Renal pelvis (tissue), 4 donors: ENCODE results near the gene ZBTB7C. TPM values are rescaled to one million over a fixed set of nuclear protein-coding genes. Genes with fewer than 3 reads are reported as not detected.

ENCODE experiments used
- DNase-seq: peaks from one replicate; pipeline ENCODE4 v3.0.0-alpha.2; 2013
- polyA plus RNA-seq, 3 donors: library from polyadenylated mRNA; unstranded; fragments of 120-200 nt; gene quantifications; one replicate each; pipeline ENCODE4 v1.2.1, GENCODE V29; 2013; ENCODE audit not compliant: insufficient read length in 3 of 3

ZBTB7C gene
- polyA plus RNA-seq, 3 donors, result 14.0 to 16.8 (median 16.7) TPM

- DNase-seq, result no peak
Observed at GRCh38 chr18:48326901-48327675, 82.1 kb downstream of the ZBTB7C start.

- DNase-seq, result no peak
Observed at GRCh38 chr18:48325115-48325665, 84.0 kb downstream of the ZBTB7C start.

DNA sequence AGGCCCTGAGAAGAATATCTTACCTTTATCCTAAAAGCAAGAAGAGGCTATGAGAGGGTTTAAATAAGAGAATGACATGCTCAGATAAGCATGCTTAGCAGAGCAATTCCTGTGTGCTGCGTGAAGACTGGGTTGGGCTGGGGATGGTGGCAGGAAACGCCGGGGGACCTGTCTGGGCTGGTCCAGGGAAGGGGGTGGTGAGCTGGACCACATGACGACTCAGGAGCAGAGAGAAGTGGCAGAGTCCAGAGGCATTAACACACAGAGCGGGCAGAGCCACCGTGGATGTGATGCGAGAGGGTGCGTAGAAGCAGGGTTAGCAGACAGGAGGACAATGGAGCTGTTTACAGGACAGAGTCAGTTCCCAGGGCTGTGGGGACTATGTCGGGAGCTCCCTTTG is 84.5 kb downstream of the ZBTB7C start:
- no peak for DNase-seq

- no peak for DNase-seq
Observed at GRCh38 chr18:48323151-48323550, 86.0 kb downstream of the ZBTB7C start.

GRCh38 chr18:48321536-48321935 is 87.6 kb downstream of the ZBTB7C start:
- DNase-seq, result no peak

DNA sequence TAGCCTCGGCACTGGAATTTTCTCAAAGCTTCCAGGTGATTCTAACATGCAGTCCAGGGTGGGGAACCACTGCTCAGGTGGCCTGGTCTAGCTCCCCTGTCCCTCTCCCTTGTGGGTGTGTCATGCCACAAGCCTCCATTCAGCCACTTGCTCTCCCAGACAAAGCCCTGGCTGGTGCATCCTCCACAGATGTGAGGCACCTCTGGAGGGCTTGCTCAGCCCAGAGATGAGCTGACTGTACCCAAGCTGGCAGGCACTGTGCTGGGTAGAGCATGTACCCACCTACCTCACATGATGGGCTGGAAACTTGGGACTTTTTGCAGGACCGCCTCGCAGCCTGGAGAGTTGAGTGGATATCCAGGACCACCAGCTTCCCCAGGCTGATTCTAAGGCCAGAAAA is 88.1 kb downstream of the ZBTB7C start:
- DNase-seq, result no peak

DNA sequence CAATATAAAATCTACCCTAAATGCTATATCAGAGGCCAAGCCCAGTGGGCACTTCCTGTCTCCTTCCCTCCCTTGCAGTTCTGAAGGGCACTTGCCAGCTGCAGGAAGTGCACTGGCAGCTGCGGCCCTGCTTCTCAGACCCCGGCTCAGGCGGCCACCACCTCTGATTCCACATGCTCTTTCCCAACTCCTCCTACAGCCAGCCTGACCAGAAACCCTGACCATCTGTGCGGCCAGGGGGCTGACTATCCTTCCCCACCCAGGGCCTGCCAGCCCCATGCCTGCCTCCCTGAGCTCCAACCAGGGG is 88.6 kb downstream of the ZBTB7C start:
- no peak for DNase-seq

GRCh38 chr18:48319801-48320638 is 89.2 kb downstream of the ZBTB7C start:
- DNase-seq, result no peak

DNA sequence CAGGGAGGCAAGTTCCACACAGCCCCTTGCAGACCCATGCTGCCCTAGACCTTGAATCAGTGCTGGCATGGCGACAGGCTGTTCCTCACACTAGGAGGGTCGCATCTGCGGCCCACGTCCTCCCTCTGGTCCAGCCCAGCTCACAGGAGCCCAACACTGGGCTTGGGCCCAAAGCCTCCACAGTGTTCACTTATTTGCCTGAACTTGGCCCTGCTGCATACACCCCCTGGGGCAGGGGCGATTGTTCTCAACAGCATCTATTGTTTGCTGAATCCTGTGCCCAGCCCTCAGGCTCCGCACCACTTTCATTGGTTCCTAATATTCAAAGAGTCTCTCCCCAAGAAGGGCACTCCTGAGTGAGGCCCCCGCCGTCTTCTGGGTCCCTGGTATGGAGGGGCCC is 90.7 kb downstream of the ZBTB7C start:
- no peak for DNase-seq

DNA sequence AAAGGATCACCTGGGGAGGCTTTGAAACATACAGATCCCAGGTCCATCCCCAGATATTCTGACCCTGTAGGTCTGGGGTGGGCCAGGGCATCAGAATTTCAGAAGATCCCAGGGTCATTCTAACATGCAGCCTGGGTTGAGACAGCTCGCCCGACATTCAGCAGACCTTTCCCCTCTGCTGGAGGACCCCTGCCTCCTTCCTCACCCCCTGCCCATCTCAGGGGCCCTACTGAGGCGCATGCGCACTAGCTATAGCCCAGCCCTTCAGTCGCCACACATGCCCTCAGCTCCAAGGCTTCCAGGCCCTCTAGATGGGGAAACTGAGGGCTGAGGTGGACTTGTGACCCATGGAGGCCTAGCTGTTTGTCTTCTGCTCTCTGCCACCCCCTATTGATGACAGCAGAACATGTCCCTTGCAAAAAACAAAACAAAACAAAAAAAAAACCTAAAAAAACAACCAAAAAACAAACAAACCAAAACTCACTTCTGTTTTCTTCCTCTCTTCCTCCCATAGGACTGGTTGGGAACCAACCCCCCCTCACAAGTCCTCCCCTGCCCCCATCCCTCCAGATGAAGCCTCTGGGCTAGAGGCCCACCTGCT is 91.3 kb downstream of the ZBTB7C start:
- no peak for DNase-seq

DNA sequence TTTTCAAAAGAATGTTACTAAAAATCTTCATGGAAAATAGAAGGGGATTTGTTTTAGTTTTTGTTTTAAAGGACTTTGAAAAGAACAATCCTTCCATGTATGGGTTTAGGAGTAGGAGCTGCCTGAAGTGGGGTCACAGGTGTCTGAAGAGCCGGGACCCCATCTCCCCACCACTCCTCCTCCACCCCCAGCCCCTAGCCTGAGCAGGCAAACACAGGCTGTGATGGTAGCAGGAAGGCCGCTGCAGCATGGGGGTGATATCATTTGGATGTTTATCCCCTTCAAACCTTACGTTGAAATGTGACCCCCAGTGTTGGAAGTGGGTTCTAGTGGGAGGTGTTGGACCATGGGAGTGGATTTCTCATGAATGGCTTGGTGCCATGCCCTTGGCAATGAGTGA is 93.0 kb downstream of the ZBTB7C start:
- DNase-seq, result no peak

- no peak for DNase-seq
Observed at GRCh38 chr18:48314690-48315089, 94.5 kb downstream of the ZBTB7C start.

DNA sequence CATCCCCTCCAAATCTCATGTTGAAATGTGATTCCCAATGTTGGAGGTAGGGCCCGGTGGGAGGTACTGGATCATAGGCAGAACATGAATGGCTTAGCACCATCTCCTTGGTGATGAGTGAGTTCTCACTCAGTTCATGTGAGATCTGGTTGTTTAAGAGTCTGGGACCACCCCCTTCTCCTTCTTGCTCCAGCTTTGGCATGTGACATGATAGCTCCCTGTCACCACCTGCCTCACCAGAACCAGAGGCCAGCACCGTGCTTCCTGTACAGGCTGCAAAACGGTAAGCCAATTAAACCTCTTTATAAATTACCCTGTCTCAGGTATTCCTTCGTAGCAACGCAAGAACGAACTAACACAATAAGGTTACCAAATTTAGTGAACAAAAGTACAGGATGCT is 95.4 kb downstream of the ZBTB7C start:
- DNase-seq, result no peak

GRCh38 chr18:48312066-48312465 is 97.1 kb downstream of the ZBTB7C start:
- no peak for DNase-seq

DNA sequence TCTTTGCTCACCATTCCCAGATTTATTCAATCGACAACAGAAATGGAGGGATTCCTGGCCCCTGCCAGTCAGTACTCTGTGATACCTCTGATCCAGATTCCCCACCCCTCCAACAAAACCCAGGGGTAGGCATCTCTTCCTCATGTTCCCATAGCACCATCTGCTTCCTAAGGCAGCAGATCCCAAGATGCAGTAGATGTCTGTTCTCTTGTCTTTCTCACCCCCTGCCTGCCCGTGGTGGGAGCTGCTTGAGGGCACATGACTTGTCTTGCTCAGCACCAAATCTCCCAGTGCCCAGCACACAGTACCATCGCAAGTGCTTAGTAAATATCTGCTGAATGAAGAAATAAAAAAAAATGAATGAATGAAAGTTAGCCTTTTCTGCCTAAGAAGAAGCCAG is 98.2 kb downstream of the ZBTB7C start:
- no peak for DNase-seq

DNA sequence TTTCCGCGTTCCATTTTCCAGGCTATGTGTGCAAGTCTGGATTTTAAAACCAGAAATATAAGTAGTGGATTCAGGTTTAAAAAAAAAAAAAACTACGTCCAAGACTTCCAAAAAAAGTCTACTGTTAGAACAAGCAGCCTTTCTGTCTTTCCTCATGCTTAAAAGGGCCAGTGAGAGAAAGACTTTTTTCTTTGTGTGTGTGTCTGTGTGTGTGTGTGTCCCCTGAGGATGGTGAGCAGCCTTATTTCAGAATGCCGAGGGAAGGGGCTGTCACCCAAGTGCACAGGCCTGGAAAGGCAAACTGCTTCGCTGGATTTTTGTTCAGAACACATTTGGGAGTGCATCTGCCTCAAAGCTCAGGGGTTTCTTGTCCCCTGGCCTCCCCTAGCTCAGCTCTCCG is 98.8 kb downstream of the ZBTB7C start:
- no peak for DNase-seq

DNA sequence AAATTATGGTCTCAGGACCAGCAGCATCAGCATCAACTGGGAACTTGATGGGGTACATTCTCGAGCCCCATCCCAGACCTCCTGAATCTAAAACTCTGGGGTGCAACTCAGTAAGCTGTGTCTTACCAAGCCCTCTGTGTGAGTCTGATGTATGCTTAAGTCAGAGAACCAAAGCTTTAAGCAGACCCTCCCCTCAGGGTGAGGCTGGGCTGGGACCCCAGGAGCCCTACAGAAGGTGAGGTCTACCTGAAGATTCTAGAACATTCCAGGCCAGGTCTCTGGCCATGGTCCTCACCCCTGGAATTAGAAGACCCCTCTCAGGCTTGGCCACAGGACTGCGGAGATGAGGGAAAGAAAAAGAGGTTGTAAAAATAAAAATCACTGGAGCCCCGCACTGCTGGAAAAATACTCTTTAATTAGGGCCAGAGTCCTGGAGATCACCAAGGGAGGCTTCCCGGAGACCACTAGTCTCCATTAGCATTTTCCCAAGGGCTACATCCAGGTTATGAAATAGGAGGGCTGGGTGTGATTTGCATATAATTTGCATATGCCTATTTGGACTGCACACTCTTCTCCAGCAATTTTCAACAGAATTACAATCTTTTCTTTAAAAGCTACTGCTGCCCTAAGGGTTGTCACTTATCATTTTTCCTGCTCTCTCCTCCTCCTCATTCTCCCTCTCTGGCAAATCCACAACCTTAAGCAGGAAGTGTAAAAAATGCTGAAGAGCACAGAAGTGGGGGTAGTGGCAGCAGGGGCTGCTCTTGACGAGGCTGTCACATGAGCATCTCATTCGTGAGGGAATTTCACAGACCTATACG is 100.2 kb downstream of the ZBTB7C start:
- DNase-seq, result no peak

DNA sequence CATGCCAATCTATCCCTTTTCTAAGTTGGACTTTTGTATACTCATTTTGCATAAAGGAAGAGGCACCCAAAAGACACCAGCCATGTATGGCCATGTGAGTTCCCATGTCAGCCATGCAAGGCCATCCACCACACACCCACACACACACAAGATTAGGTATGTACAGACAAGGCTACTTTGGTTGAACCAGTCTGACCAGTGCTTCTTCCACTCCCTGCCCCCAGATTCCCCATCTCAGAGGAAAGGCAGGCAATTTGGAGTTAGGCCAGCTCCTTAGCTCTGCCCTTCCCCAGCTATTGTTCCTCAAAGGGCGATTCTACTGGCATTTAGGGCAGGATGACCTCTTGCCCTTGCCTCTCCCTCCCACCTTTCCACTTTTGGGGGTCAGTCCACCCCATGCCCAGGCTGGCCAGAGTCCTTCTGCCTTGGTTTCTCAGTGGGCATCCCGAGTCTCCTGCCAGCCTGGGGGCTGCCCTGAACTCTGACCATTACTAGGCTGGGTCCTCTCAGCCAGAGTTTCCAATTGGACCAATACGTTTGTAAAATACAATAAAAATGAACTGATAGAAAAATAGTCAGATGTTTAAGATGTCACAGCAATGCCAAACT is 101.1 kb downstream of the ZBTB7C start:
- DNase-seq, result no peak

- no peak for DNase-seq
Observed at GRCh38 chr18:48306838-48307237, 102.3 kb downstream of the ZBTB7C start.

DNA sequence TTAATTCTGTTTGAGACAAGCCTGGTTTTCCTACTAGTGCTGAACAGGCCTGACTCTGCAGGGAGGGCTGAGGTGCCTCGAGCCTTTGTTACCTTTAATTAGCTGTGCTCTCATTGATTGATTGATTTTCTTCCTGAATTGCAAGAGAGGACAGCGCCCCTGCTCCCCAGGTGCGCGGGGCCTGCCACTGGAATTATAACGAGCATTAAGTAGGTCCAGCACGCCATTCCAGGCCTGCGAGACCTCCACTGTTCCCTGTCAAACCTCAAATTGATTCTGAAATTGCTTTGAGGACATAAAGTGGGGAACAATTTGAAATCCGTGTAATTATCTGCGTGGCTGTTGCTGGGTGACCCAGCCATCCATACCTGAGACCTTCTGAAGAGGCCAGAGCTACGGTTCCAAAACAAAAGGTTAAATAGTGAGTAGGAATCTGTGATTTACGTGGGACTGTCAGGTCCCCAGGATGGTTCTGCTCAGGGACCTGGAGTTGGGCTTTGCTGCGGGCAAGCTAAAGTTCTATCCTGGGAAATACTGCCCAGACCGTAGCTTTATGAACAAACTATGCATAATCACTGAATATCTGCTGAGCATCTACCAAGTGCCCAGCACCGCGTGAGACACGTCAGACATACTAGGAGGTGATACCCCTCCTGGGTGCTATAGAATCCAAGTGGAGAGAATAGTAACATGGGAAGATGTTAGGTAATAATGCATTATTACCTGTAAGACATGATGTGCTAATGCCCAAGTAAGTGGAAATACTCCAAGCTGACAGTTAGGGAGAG is 104.1 kb downstream of the ZBTB7C start:
- DNase-seq, result no peak

DNA sequence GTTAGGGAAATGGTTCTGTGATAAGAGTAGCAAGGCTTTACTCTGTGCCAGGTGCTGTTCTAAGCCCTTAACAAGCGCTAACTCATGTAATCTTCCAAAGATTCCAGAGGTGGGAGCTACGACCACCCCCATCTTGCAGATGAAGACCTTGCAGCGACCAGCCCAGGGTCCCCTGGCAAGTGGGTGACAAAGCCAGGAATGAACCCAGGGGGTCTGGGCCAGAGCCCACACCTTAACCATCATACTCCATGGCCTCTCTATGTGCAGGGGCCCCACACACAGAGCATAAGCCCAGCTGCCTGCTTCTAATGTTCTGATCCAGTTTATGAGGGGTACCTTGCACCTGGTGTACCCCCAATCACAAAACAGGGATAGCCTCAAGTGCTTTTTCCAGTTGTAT is 105.3 kb downstream of the ZBTB7C start:
- no peak for DNase-seq
